Activated B cell treated with CpG ODN at 0.5 μM for 24 hours (primary cell): ENCODE measurements around the gene ENTPD8. TPM values are rescaled to one million over a fixed set of nuclear protein-coding genes. Genes with fewer than 3 reads are reported as not detected.

Source experiments
- ATAC-seq: fragments of 200-7000 bp; cut with Tn5 transposase; one replicate; pipeline ENCODE4 v1.10.0; 2021; ENCODE audit warnings: low read depth, mild to moderate bottlenecking, moderate library complexity
- CTCF ChIA-PET: fragments of 350-600 bp; sonication (Branson Sonifier 250); formaldehyde crosslinking; loops from one replicate; lab custom pipeline; 2021; ENCODE audit warnings: antibody characterized with exemption; lab: Charles Lee
- POLR2A ChIA-PET: fragments of 350-600 bp; sonication (Branson Sonifier 250); formaldehyde crosslinking; loops from one replicate; lab custom pipeline; 2021; ENCODE audit warnings: antibody characterized with exemption; lab: Charles Lee
- DNase-seq: peaks from one replicate; pipeline ENCODE4 v3.0.0; 2022
- H3K27ac Mint-ChIP-seq: one replicate; pipeline ENCODE4 v1.8.0; 2020; ENCODE audit warnings: mixed read lengths
- H3K27me3 Mint-ChIP-seq: one replicate; pipeline ENCODE4 v1.8.0; 2021; ENCODE audit warnings: mixed read lengths
- H3K36me3 Mint-ChIP-seq: one replicate; pipeline ENCODE4 v1.8.0; 2021; ENCODE audit warnings: low read depth, mixed read lengths
- H3K4me1 Mint-ChIP-seq: one replicate; pipeline ENCODE4 v1.8.0; 2021; ENCODE audit warnings: mixed read lengths
- H3K4me3 Mint-ChIP-seq: one replicate; pipeline ENCODE4 v1.8.0; 2020; ENCODE audit warnings: mild to moderate bottlenecking, mixed read lengths
- H3K9me3 Mint-ChIP-seq: one replicate; pipeline ENCODE4 v1.8.0; 2020; ENCODE audit warnings: mixed read lengths
- CTCF ChIP-seq: fragments of 200-600 bp; IDR thresholded peaks from one replicate; pipeline ENCODE4 v1.8.0; 2022; ENCODE audit warnings: antibody characterized with exemption, mild to moderate bottlenecking
- intact Hi-C: fragments of 100-400 bp; cut with micrococcal nuclease; formaldehyde crosslinking; loops from one replicate; pipeline ENCODE4 v1.15.1; 2024
- total RNA-seq: library from RNA; stranded (reverse); gene quantifications from 2 replicates; pipeline ENCODE4 v1.2.3, GENCODE V29; 2022

Gene ENTPD8
- total RNA-seq, 1 donor from 2014 or later, result not detected

DNA sequence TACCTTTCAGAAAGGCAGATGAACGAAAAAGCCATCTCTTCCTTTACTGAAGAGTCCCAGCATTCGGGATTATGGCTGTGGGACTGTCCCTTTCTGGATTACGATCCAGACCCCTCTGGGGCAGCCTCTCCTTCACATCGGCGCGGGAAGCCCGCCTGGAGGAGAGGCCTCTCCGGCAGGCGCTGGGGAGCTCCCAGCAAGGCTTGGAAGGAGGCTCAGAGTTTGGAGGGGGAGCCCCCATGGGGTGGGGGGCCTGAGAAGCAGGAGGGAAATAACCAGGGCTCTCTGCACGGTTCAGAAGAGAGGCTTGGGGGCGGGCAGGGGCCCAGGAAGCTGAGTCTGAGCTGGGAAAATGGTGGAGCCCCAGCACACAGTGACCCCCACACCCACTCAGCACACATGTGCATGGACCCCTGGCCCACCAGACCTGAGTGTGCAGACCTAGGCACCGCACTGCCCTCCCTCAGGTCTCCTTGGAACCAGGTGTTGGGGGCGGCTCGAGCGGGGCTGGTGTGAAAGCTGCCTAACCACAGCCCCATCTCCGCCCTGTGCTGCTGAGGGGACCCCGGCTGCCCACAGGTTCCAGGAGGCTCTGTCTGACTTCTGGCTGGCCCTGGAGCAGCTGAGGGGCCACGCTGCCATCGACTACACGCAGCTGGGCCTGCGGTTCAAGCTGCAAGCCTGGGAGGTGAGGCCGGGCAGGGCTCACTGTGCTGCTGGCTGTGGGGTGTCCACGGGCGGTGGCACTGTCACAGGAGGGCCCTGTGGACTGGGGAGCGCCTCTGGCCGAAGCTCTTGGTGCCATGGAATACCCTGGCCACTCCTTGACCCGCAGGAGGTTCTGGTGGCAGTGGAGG lies 13.5 kb downstream of the ENTPD8 start:
- peaks cover 17% of the 10 kb centered on the region for H3K4me1 Mint-ChIP-seq
- H3K4me3 Mint-ChIP-seq, result no peak overlapping the region
- H3K27me3 Mint-ChIP-seq, result peaks cover 2% of the 10 kb centered on the region
- no peak overlapping the region for H3K27ac Mint-ChIP-seq
- no peaks in the 10 kb centered on the region for H3K9me3 Mint-ChIP-seq
- DNase-seq (no peak), ATAC-seq (no peak)
- ChIA-PET POLR2A (interaction anchor here (0.6 kb wide), 1 partner anchor 191 kb away, joined by 8 read pairs; no protein-coding TSS in a partner anchor), CTCF (no interaction called here)
- no peaks in the 10 kb centered on the region for H3K36me3 Mint-ChIP-seq
- intact Hi-C loops, result loop anchor here (2.0 kb wide), 1 partner anchor 15 kb away; no protein-coding TSS in a partner anchor
- no peak for TF ChIP-seq CTCF

GRCh38 chr9:137426018-137426681 lies 15.0 kb downstream of the ENTPD8 start:
- Mint-ChIP-seq H3K27me3 (no peaks in the 10 kb centered on the region), H3K36me3 (no peaks in the 10 kb centered on the region), H3K27ac (no peak overlapping the region), H3K4me1 (peaks cover 25% of the 10 kb centered on the region), H3K4me3 (no peak overlapping the region), H3K9me3 (no peaks in the 10 kb centered on the region)
- no peak for ATAC-seq
- CTCF ChIA-PET, result no interaction called here
- DNase-seq, result no peak
- POLR2A ChIA-PET, result no interaction called here
- intact Hi-C loops, result no loop called here
- no peak for TF ChIP-seq CTCF

GRCh38 chr9:137423514-137424291 lies 17.5 kb downstream of the ENTPD8 start:
- DNase-seq (no peak), ATAC-seq (no peak)
- no peaks in the 10 kb centered on the region for H3K27me3 Mint-ChIP-seq
- intact Hi-C loops, result loop anchor here (1.0 to 5.0 kb wide), 6 partner anchors 22 to 337 kb away; partner anchors contain the start of genes MAN1B1, NRARP and TUBB4B
- ChIA-PET CTCF (interaction anchor here (0.9 to 1.7 kb wide), 5 partner anchors 11 to 137 kb away, joined by 3 to 8 read pairs (median 6); partner anchors contain the start of gene NRARP), POLR2A (interaction anchor here (0.5 to 2.1 kb wide), 13 partner anchors 12 to 480 kb away, joined by 3 to 18 read pairs (median 7); partner anchors contain the start of genes ENTPD8, MAN1B1, MRPL41 and NRARP)
- H3K9me3 Mint-ChIP-seq, result no peaks in the 10 kb centered on the region
- no peak for TF ChIP-seq CTCF
- H3K27ac Mint-ChIP-seq, result peak overlapping the region; percentile 4
- peaks cover 3% of the 10 kb centered on the region for H3K36me3 Mint-ChIP-seq
- peaks cover 13% of the 10 kb centered on the region for H3K4me1 Mint-ChIP-seq
- peak overlapping the region; percentile 64 for H3K4me3 Mint-ChIP-seq

DNA sequence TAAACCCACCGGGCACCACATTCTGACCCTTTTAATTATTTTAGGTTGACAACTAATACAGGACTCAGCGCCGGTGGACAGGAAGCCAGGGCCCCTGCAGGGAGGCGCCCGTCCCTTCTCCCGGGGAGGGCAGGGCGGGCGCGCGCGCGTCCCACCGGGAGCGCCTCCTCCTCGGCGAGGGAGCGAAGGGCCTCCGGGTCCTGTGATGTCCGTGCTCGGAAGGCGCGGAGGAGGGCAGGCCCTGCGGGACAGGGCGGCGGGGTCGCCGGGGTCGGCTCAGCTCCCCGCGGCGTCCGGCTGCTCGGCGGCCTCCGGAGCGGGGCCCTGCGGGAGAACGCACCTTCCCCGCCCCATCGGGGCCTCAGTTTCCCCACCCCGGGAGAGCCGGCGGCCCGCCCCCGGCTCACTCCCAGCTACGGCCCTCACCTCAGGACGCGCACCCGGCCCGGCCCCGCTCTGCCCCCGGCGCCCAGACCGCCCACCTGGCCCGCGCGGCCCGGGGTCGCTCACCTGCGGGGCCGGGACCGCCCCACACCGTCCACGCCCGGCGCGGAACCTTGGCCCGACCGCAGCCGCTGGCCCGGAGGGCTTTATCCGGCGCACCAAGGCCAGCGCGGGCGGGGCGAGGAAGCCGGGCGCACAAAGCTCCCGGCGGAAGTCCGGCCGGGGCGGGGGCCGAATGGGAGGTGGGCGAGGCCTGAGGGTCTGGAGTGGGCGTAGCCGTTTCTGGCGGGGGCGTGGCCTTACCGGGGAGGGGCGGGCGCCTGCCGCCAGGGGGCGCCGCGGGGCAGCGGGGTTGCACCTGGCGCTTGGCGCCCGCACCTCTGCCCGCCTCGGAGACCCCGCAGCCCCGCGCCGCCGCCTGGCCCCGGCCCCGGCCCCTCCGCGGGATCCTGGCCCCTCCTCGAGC lies 18.3 kb downstream of the ENTPD8 start, which contains the start of the genes EXD3 and NOXA1:
Gene EXD3 (minus strand): TSS at position 559 of the 910 bp plus-strand sequence. CDS start 27,805 bp downstream, outside the sequence.
Gene NOXA1 (plus strand): TSS at position 790 of the 910 bp plus-strand sequence. CDS start 137 bp downstream, outside the sequence.
- Mint-ChIP-seq H3K27ac (peak within 1 kb of the TSS; percentile 24), H3K9me3 (no peaks in the 10 kb centered on the region), H3K4me1 (peaks cover 13% of the 10 kb centered on the region), H3K27me3 (no peaks in the 10 kb centered on the region), H3K4me3 (peak within 1 kb of the TSS; percentile 81), H3K36me3 (peaks cover 3% of the 10 kb centered on the region)
- POLR2A ChIA-PET, result interaction anchor here (0.6 to 2.1 kb wide), 19 partner anchors 11 to 696 kb away, joined by 3 to 18 read pairs (median 5); partner anchors contain the start of genes ENTPD8, MAN1B1, MRPL41 and NRARP
- DNase-seq (peak; percentile 97), ATAC-seq (peak; percentile 95)
- CTCF ChIA-PET, result interaction anchor here (0.8 to 1.7 kb wide), 6 partner anchors 11 to 136 kb away, joined by 3 to 8 read pairs (median 5); partner anchors contain the start of gene NRARP
- no peak for TF ChIP-seq CTCF
- intact Hi-C loops, result loop anchor here (1.0 to 5.0 kb wide), 6 partner anchors 22 to 336 kb away; partner anchors contain the start of genes MAN1B1, NRARP and TUBB4B
